PC-9 (cell line): ENCODE data around the gene SNRPD2. TPM values are rescaled to one million over a fixed set of nuclear protein-coding genes. Genes with fewer than 3 reads are reported as not detected.

Experiments
- BruUV-seq: library from RNA; stranded (reverse); fragments of 400-500 nt; replicated peaks from 2 replicates; lab custom pipeline; 2021; lab: Mats Ljungman, UMichigan
- CTCF ChIA-PET: fragments of 300-600 bp; sonication (Branson Sonifier 250); formaldehyde crosslinking; loops from one replicate; lab custom pipeline; 2022; ENCODE audit warnings: antibody characterized with exemption; lab: Charles Lee
- POLR2A ChIA-PET: fragments of 300-600 bp; sonication (Branson Sonifier 250); formaldehyde crosslinking; loops from one replicate; lab custom pipeline; 2022; ENCODE audit warnings: antibody characterized with exemption; ENCODE audit not compliant: unreplicated experiment; lab: Charles Lee
- DNase-seq, 2 experiments: peaks; one replicate each; pipeline versions ENCODE4 v3.0.0 to v3.0.0-alpha.2; 2015 to 2022; ENCODE audit warnings: mixed read lengths in 1 of 2
- H2AFZ ChIP-seq: fragments of 200-600 bp; sonication (generic); 2 replicates; pipeline ENCODE4 v1.8.1; 2017; ENCODE audit warnings: antibody characterized with exemption
- H3F3A ChIP-seq: fragments of 200-600 bp; sonication (generic); 2 replicates; pipeline ENCODE4 v1.8.1; 2017; ENCODE audit warnings: antibody characterized with exemption, mild to moderate bottlenecking, low read depth; ENCODE audit not compliant: insufficient read depth
- H3K27ac ChIP-seq: fragments of 200-600 bp; sonication (generic); 2 replicates; pipeline ENCODE4 v1.6.1; 2016; ENCODE audit warnings: mixed run types
- H3K27me3 ChIP-seq: fragments of 200-600 bp; sonication (generic); 2 replicates; pipeline ENCODE4 v1.6.1; 2016; ENCODE audit warnings: low read depth, mixed run types; ENCODE audit not compliant: insufficient read depth
- H3K36me3 ChIP-seq: fragments of 200-600 bp; sonication (generic); 2 replicates; pipeline ENCODE4 v1.6.1; 2016; ENCODE audit warnings: low read depth, mixed run types
- H3K4me1 ChIP-seq: fragments of 200-600 bp; sonication (generic); replicated peaks from 2 replicates; pipeline ENCODE4 v1.6.1; 2016; ENCODE audit warnings: mixed run types; ENCODE audit not compliant: insufficient read depth
- H3K4me2 ChIP-seq: fragments of 200-600 bp; sonication (generic); 2 replicates; pipeline ENCODE4 v1.6.1; 2017; ENCODE audit warnings: mixed run types
- H3K4me3 ChIP-seq: fragments of 200-600 bp; sonication (generic); 2 replicates; pipeline ENCODE4 v1.6.1; 2016; ENCODE audit warnings: mixed run types
- H3K79me2 ChIP-seq: fragments of 200-600 bp; sonication (generic); 2 replicates; pipeline ENCODE4 v1.6.1; 2017; ENCODE audit warnings: low read depth, mixed run types
- H3K9me2 ChIP-seq: fragments of 200-600 bp; sonication (generic); 2 replicates; pipeline ENCODE4 v1.8.1; 2017; ENCODE audit warnings: mild to moderate bottlenecking; ENCODE audit not compliant: insufficient read depth
- H3K9me3 ChIP-seq: fragments of 200-600 bp; sonication (generic); 2 replicates; pipeline ENCODE4 v1.8.1; 2016; ENCODE audit warnings: low read depth; ENCODE audit not compliant: insufficient read depth
- H4K20me1 ChIP-seq: fragments of 200-600 bp; sonication (generic); 2 replicates; pipeline ENCODE4 v1.8.1; 2017; ENCODE audit not compliant: insufficient read depth
- EZH2 ChIP-seq: fragments of 200-600 bp; sonication (generic); IDR thresholded peaks from 2 replicates; pipeline ENCODE4 v1.8.0; 2017; ENCODE audit warnings: antibody characterized with exemption, low read depth
- intact Hi-C: fragments of 100-400 bp; cut with micrococcal nuclease; formaldehyde crosslinking; loops from one replicate; pipeline ENCODE4 v1.10.0; 2022; ENCODE audit not compliant: unreplicated experiment
- total RNA-seq: library from RNA; stranded (reverse); gene quantifications from 2 replicates; pipeline ENCODE4 v1.2.3, GENCODE V29; 2021
- TF ChIP-seq, protein P1 (sequence below): fragments of 200-600 bp; sonication (generic); conservative IDR thresholded peaks from 2 replicates; pipeline ENCODE4 v1.6.1; 2017; ENCODE audit warnings: mixed run types, antibody characterized with exemption, mild to moderate bottlenecking, moderate library complexity

The SNRPD2 gene
- total RNA-seq, 1 experiment from 2014 or later, result 740 TPM

DNA sequence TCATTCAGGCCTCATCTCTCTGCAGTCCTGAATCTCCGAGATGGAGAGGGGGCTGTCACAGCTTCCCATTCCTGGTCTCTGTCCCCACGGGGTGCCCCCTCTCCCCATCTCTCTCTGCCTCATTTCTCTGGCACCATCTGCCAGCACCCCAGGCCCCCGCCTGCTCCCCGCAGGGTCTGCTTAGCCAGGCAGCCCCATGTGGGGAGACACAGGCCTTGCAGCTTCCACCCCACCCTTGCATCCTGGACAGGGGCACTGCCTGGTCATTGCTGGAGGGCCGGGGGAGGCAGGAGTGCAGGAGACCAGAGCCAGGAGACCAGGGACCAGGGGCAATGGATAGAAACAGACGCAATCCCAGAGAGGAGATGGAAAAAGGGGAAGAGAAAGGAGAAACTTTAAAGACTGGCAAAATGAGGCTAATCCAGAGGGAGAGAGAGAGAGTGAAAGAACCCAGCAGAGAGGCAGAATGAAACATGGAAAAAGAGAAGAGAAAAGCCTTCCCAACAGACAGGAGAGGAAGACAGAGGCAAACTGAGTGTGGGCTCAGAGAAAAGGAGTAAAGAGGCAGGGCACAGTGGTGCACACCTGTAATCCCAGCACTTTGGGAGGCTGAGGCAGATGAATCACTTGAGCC lies 32.5 kb downstream of the SNRPD2 start:
- DNase-seq, result no peak
- no peak overlapping the region for H3K27ac ChIP-seq
- H3K27me3 ChIP-seq, result 0 out of 2 replicates have a peak, but pooled peaks cover 3% of the 10 kb centered on the region
- no peaks in the 10 kb centered on the region for H3K79me2 ChIP-seq
- H3K4me1 ChIP-seq, result no peaks in the 10 kb centered on the region
- no peaks in the 10 kb centered on the region for H3K9me3 ChIP-seq
- H3K9me2 ChIP-seq, result no peaks in the 10 kb centered on the region
- BruUV-seq, result no TSS peak
- no peak overlapping the region for H2AFZ ChIP-seq
- H4K20me1 ChIP-seq, result no peaks in the 10 kb centered on the region
- ChIA-PET CTCF (no interaction called here), POLR2A (no interaction called here)
- TF ChIP-seq, protein P1, sequence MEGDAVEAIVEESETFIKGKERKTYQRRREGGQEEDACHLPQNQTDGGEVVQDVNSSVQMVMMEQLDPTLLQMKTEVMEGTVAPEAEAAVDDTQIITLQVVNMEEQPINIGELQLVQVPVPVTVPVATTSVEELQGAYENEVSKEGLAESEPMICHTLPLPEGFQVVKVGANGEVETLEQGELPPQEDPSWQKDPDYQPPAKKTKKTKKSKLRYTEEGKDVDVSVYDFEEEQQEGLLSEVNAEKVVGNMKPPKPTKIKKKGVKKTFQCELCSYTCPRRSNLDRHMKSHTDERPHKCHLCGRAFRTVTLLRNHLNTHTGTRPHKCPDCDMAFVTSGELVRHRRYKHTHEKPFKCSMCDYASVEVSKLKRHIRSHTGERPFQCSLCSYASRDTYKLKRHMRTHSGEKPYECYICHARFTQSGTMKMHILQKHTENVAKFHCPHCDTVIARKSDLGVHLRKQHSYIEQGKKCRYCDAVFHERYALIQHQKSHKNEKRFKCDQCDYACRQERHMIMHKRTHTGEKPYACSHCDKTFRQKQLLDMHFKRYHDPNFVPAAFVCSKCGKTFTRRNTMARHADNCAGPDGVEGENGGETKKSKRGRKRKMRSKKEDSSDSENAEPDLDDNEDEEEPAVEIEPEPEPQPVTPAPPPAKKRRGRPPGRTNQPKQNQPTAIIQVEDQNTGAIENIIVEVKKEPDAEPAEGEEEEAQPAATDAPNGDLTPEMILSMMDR, result no peak
- TF ChIP-seq EZH2, result no peak
- peaks cover 7% of the 10 kb centered on the region; the same call in 1 of the 2 replicates for H3F3A ChIP-seq
- intact Hi-C loops, result no loop called here
- H3K4me2 ChIP-seq, result no peak overlapping the region
- no peak overlapping the region for H3K4me3 ChIP-seq
- no peaks in the 10 kb centered on the region for H3K36me3 ChIP-seq

DNA sequence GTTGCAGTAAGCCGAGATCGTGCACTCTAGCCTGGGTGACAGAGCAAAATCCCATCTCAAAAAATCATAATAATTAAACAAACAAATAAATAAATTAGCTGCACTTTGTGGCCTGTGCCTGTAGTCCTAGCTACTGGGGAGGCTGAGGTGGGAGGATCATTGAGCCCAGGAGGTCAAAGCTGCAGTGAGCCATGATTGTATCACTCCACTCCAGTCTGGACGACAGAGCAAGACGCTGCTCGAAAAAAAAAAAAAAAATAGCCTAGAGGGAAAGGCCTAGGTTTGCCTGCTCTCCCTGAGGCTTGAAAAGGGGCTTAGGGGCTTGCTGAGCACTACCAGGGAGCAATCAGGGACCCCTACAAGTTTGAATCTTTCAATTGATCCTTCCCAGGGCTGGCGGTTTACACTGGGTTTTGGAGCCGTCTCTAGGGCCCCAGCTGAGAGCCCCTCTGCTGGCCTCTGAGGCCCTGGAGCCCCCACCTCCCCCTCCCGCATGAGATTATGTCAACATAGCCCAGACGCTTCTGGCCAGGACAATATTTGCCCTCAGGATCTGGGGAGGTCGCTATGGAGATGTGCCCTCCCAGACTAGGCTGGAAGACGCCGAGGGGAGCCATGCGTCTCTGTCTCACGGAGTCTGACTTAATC lies 34.1 kb downstream of the SNRPD2 start:
- BruUV-seq, result no TSS peak
- Histone ChIP-seq H3K36me3 (no peaks in the 10 kb centered on the region), H3K4me3 (no peak overlapping the region), H3K79me2 (no peaks in the 10 kb centered on the region), H3F3A (peaks cover 7% of the 10 kb centered on the region; the same call in 1 of the 2 replicates), H2AFZ (no peak overlapping the region), H3K4me1 (no peaks in the 10 kb centered on the region), H3K27ac (no peak overlapping the region), H3K4me2 (no peak overlapping the region), H3K27me3 (0 out of 2 replicates have a peak, but pooled peaks cover 3% of the 10 kb centered on the region), H4K20me1 (no peaks in the 10 kb centered on the region), H3K9me3 (no peaks in the 10 kb centered on the region), H3K9me2 (no peaks in the 10 kb centered on the region)
- CTCF ChIA-PET, result no interaction called here
- TF ChIP-seq EZH2, result no peak
- TF ChIP-seq, protein P1, result no peak
- DNase-seq, result no peak
- intact Hi-C loops, result no loop called here
- POLR2A ChIA-PET, result interaction anchor here (0.6 kb wide), 1 partner anchor 27 kb away, joined by 17 read pairs; no protein-coding TSS in a partner anchor

DNA sequence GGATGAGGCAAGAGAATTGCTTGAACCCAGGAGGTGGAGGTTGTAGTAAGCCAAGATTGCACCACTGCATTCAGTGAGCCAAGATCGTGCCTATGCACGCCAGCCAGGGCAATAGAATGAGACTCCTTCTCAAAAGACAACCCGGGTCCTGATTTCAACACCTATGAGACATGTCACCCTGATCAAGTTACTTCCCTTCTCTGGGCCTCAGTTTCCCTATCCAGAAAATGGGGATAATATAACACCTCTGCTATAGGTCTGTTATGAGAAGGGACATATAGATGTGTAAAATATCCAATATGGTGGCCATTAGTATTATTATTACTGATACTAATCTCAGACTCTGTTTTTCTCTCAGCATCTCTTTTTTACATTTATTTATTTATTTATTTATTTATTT lies 36.7 kb downstream of the SNRPD2 start:
- CTCF ChIA-PET, result no interaction called here
- Histone ChIP-seq H4K20me1 (no peaks in the 10 kb centered on the region), H3K4me1 (no peaks in the 10 kb centered on the region), H3K4me2 (no peak overlapping the region), H2AFZ (no peak overlapping the region), H3F3A (peaks cover 7% of the 10 kb centered on the region; the same call in 1 of the 2 replicates), H3K9me2 (no peaks in the 10 kb centered on the region), H3K4me3 (no peak overlapping the region), H3K36me3 (no peaks in the 10 kb centered on the region), H3K79me2 (no peaks in the 10 kb centered on the region), H3K9me3 (no peaks in the 10 kb centered on the region), H3K27ac (no peak overlapping the region), H3K27me3 (no peaks in the 10 kb centered on the region)
- TF ChIP-seq, protein P1, result no peak
- TF ChIP-seq EZH2, result no peak
- DNase-seq, result no peak
- POLR2A ChIA-PET, result no interaction called here
- intact Hi-C loops, result no loop called here
- BruUV-seq, result no TSS peak
